ENCODE measurements around the gene HMG20A.
A peak's percentile ranks its signal among the peaks of the same experiment; 100 is the strongest.

The HMG20A gene

GRCh38 chr15:77511869-77512268, 91.2 kb downstream of the HMG20A start:
- no peak for TF ChIP-seq CTCF (IDR thresholded peaks at IDR 0.05; ENCODE audit: poor library complexity, severe bottlenecking)
- no peak overlapping the region for H3K27ac ChIP-seq (ENCODE audit: poor library complexity, severe bottlenecking)

GRCh38 chr15:77513226-77513625, 92.5 kb downstream of the HMG20A start:
- Histone ChIP-seq H3K9me3 (ENCODE audit: severe bottlenecking) (no peaks in the 10 kb centered on the region), H3K4me1 (ENCODE audit: insufficient read depth, poor library complexity, severe bottlenecking) (peaks cover 5% of the 10 kb centered on the region), H3K27ac (ENCODE audit: poor library complexity, severe bottlenecking) (no peak overlapping the region), H3K27me3 (ENCODE audit: insufficient read depth, poor library complexity, severe bottlenecking) (no peaks in the 10 kb centered on the region), H3K36me3 (ENCODE audit: low read depth) (no peaks in the 10 kb centered on the region), H3K4me3 (ENCODE audit: severe bottlenecking) (no peak overlapping the region)
- no peak for DNase-seq (ENCODE audit: low spot score)
- no peak for TF ChIP-seq CTCF (IDR thresholded peaks at IDR 0.05; ENCODE audit: poor library complexity, severe bottlenecking)
- ATAC-seq (ENCODE audit: low read depth): no peak

More at GRCh38 chr15:77511869-77512268, 91.2 kb downstream of the HMG20A start:
- ATAC-seq (ENCODE audit: low read depth): no peak
- Histone ChIP-seq H3K27me3 (ENCODE audit: insufficient read depth, poor library complexity, severe bottlenecking) (no peaks in the 10 kb centered on the region), H3K4me1 (ENCODE audit: insufficient read depth, poor library complexity, severe bottlenecking) (peaks cover 18% of the 10 kb centered on the region), H3K9me3 (ENCODE audit: severe bottlenecking) (no peaks in the 10 kb centered on the region), H3K36me3 (ENCODE audit: low read depth) (no peaks in the 10 kb centered on the region), H3K4me3 (ENCODE audit: severe bottlenecking) (no peak overlapping the region)
- no peak for DNase-seq (ENCODE audit: low spot score)

GRCh38 chr15:77514641-77515402, 94.1 kb downstream of the HMG20A start:
- Histone ChIP-seq H3K36me3 (ENCODE audit: low read depth) (no peaks in the 10 kb centered on the region), H3K4me3 (ENCODE audit: severe bottlenecking) (no peak overlapping the region), H3K4me1 (ENCODE audit: insufficient read depth, poor library complexity, severe bottlenecking) (no peaks in the 10 kb centered on the region), H3K27ac (ENCODE audit: poor library complexity, severe bottlenecking) (no peak overlapping the region), H3K27me3 (ENCODE audit: insufficient read depth, poor library complexity, severe bottlenecking) (no peaks in the 10 kb centered on the region), H3K9me3 (ENCODE audit: severe bottlenecking) (no peaks in the 10 kb centered on the region)
- ATAC-seq (ENCODE audit: low read depth) (no peak), DNase-seq (ENCODE audit: low spot score) (no peak)
- TF ChIP-seq CTCF (IDR thresholded peaks at IDR 0.05; ENCODE audit: poor library complexity, severe bottlenecking): no peak

GRCh38 chr15:77515613-77516012, 94.9 kb downstream of the HMG20A start:
- Histone ChIP-seq H3K4me1 (ENCODE audit: insufficient read depth, poor library complexity, severe bottlenecking) (no peaks in the 10 kb centered on the region), H3K9me3 (ENCODE audit: severe bottlenecking) (no peaks in the 10 kb centered on the region), H3K36me3 (ENCODE audit: low read depth) (no peaks in the 10 kb centered on the region), H3K27ac (ENCODE audit: poor library complexity, severe bottlenecking) (no peak overlapping the region), H3K27me3 (ENCODE audit: insufficient read depth, poor library complexity, severe bottlenecking) (no peaks in the 10 kb centered on the region), H3K4me3 (ENCODE audit: severe bottlenecking) (no peak overlapping the region)
- ATAC-seq (ENCODE audit: low read depth) (no peak), DNase-seq (ENCODE audit: low spot score) (no peak)
- no peak for TF ChIP-seq CTCF (IDR thresholded peaks at IDR 0.05; ENCODE audit: poor library complexity, severe bottlenecking)

GRCh38 chr15:77516076-77516475, 95.4 kb downstream of the HMG20A start:
- Histone ChIP-seq H3K4me1 (ENCODE audit: insufficient read depth, poor library complexity, severe bottlenecking) (no peaks in the 10 kb centered on the region), H3K4me3 (ENCODE audit: severe bottlenecking) (no peak overlapping the region), H3K36me3 (ENCODE audit: low read depth) (no peaks in the 10 kb centered on the region), H3K9me3 (ENCODE audit: severe bottlenecking) (no peaks in the 10 kb centered on the region), H3K27ac (ENCODE audit: poor library complexity, severe bottlenecking) (no peak overlapping the region), H3K27me3 (ENCODE audit: insufficient read depth, poor library complexity, severe bottlenecking) (no peaks in the 10 kb centered on the region)
- DNase-seq (ENCODE audit: low spot score): no peak
- TF ChIP-seq CTCF (IDR thresholded peaks at IDR 0.05; ENCODE audit: poor library complexity, severe bottlenecking): no peak
- ATAC-seq (ENCODE audit: low read depth): peak; percentile 22; the same call in 1 of the 3 replicates

Data from RWPE2 (cell line).